GM18499 (cell line): ENCODE measurements around the gene SYNJ2BP.

Experiments used
- ATAC-seq: cut with Tn5 transposase; IDR thresholded peaks from one replicate; pipeline ENCODE4 v1.9.1; 2021; ENCODE audit warnings: moderate number of reproducible peaks; ENCODE audit not compliant: insufficient read depth, unreplicated experiment

SYNJ2BP gene

GRCh38 chr14:70394674-70395306, 22.1 kb downstream of the SYNJ2BP start:
- no peak for ATAC-seq

- ATAC-seq = no peak
These were observed 24.2 kb downstream of the SYNJ2BP start for GRCh38 chr14:70392676-70393075.

DNA sequence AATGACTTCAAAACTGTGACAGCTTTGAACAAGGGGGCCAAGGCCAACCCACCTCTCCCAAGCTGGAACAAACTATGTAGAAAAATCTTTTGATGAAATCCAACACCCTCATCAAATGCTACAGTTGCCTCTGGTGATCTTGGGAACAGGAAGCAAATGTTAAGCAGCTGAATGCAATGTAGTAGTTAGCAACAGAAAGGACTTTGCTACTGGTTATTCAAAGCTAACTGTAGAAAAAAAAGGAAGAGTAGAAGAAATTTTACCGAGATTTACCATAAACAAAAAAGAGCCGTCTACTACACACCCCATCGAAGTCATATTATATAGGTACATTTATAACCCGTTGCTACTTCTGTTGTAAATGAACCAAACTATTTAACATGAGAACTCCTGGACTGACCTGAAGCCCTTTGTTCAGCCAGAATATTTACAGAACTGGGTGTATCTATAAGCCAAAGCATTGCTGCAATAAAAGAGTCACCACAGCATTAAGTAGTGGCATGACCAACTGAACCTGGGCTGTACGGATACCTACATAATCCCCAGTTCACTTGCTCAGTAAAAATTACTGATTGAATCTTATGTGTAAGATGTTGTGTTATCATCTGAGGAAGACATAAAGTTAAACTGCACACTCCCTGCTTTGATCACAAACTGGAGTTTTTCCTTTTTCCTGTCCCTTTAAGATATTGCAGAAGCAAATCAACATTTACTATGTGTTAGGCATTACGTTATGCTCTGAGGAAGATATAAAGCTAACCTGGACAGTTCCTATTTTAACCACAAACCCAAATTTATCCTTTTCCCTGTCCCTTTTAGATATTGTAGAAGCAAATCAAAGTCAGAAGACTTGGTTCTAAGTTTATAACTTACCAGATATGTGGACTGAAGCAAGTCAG, 25.1 kb downstream of the SYNJ2BP start:
- ATAC-seq = no peak

DNA sequence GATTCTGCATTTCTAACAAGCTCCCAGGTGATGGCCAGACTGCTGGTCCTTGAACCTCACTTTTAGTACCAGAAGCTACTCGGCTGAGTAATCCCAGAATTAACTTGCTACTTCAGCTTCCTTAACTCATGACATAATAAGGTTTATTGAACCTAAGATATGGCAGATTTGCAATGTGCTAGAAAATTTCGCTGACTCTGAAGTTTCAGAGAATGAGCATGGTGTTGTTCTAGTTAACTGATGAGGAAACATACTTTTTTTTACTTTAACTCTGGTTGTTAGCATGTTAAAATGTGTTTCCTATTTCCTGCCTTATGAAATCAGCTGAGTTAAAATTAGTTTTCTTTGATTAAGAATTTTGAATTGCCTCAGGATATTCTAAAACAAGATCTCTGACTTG, 34.4 kb downstream of the SYNJ2BP start:
- no peak for ATAC-seq

- no peak for ATAC-seq
These were observed 36.1 kb downstream of the SYNJ2BP start for GRCh38 chr14:70380824-70381223.

DNA sequence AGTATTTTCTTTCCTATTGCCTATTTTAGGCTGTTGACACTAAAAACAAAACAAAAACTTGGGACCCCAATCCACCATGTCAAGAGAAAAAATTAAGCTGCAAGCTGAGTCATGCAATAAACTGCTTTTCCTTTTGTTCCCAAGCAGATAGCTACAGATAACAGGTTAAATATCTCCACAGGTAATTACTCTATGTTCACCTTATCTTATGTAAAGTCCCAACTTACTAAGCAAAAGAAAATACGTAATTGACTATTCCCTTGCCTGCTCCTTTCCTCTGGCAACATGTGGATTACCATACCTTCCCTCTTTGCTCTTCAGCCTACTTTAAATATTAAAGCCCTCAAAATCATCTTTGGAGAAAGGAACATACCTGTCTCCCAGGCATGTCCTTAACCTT, 38.2 kb downstream of the SYNJ2BP start:
- no peak for ATAC-seq
